K562 (cell line): ENCODE data around the gene FAM24A. TPM values are rescaled to one million over a fixed set of nuclear protein-coding genes. Genes with fewer than 3 reads are reported as not detected.
A peak's percentile ranks its signal among the peaks of the same experiment; 100 is the strongest.

Source experiments
- ATF1 ChIP-seq, 2 experiments: fragments of 450-650 bp in 1 of 2; IDR thresholded peaks; 2 replicates each; pipeline ENCODE4 v1.6.1; 2016; ENCODE audit warnings: missing compliant biosample characterization in 1 of 2, missing genetic modification characterization in 1 of 2
- BACH1 ChIP-seq: fragments of 200-800 bp; sonication (Bioruptor generic); IDR thresholded peaks from 2 replicates; pipeline ENCODE4 v1.6.1; 2016; ENCODE audit warnings: missing genetic modification characterization, missing compliant biosample characterization
- CCAR2 ChIP-seq: fragments of 200-400 bp; formaldehyde crosslinking; IDR thresholded peaks from 2 replicates; pipeline ENCODE4 v1.6.1; 2017; ENCODE audit warnings: mild to moderate bottlenecking, low read depth, low read length
- CXXC5 ChIP-seq: fragments of 250-450 bp; sonication (Bioruptor Pico); IDR thresholded peaks from 2 replicates; pipeline ENCODE4 v1.8.0; 2022; ENCODE audit warnings: inconsistent platforms, mild to moderate bottlenecking, moderate library complexity
- DLX4 ChIP-seq: fragments of 250-450 bp; sonication (Bioruptor Pico); IDR thresholded peaks from 2 replicates; pipeline ENCODE4 v1.6.1; 2021; ENCODE audit warnings: mild to moderate bottlenecking
- DPF2 ChIP-seq: fragments of 450-650 bp; IDR thresholded peaks from 2 replicates; pipeline ENCODE4 v1.6.1; 2016
- EGR1 ChIP-seq: fragments of 450-650 bp; conservative IDR thresholded peaks from 2 replicates; pipeline ENCODE4 v1.6.1; 2017; ENCODE audit warnings: mild to moderate bottlenecking
- EHMT2 ChIP-seq: fragments of 450-650 bp; IDR thresholded peaks from 2 replicates; pipeline ENCODE4 v1.6.1; 2018; ENCODE audit warnings: antibody characterized with exemption
- FOXA1 ChIP-seq: fragments of 450-650 bp; IDR thresholded peaks from 2 replicates; pipeline ENCODE4 v1.6.1; 2016; ENCODE audit warnings: mild to moderate bottlenecking, borderline replicate concordance
- HCFC1 ChIP-seq: IDR thresholded peaks from 2 replicates; pipeline ENCODE4 v1.6.1; 2012; ENCODE audit warnings: low read depth, low read length, improper control_type of control experiment
- NCOA4 ChIP-seq: fragments of 450-650 bp; IDR thresholded peaks from 2 replicates; pipeline ENCODE4 v1.6.1; 2018; ENCODE audit warnings: mild to moderate bottlenecking; ENCODE audit not compliant: partially characterized antibody
- NR4A1 ChIP-seq, 2 experiments: fragments of 250-450 bp in 1 of 2; fragments of 450-650 bp in 1 of 2; sonication (Bioruptor Pico) in 1 of 2; IDR thresholded peaks; 2 replicates each; pipeline versions ENCODE4 v1.4.0 to v1.6.1; 2016 to 2020; ENCODE audit warnings: mild to moderate bottlenecking in 2 of 2, missing compliant biosample characterization in 1 of 2, missing genetic modification characterization in 1 of 2, moderate library complexity in 1 of 2
- STAT5A ChIP-seq: IDR thresholded peaks from 2 replicates; pipeline ENCODE4 v1.6.1; 2012; ENCODE audit warnings: low read length, inconsistent platforms, borderline replicate concordance
- TCF3 ChIP-seq: sonication (generic); formaldehyde crosslinking; IDR thresholded peaks from 2 replicates; pipeline ENCODE4 v1.4.0; 2020; ENCODE audit warnings: mild to moderate bottlenecking, missing genetic modification reagents
- ZNF224 ChIP-seq: sonication (generic); formaldehyde crosslinking; IDR thresholded peaks from 2 replicates; pipeline ENCODE4 v1.8.0; 2022; ENCODE audit warnings: mild to moderate bottlenecking, missing genetic modification reagents
- ZNF668 ChIP-seq: fragments of 250-450 bp; sonication (Bioruptor Pico); IDR thresholded peaks from 2 replicates; pipeline ENCODE4 v1.8.0; 2022; ENCODE audit warnings: mild to moderate bottlenecking, inconsistent platforms
- ZNF707 ChIP-seq: fragments of 250-450 bp; sonication (Bioruptor Pico); conservative IDR thresholded peaks from 2 replicates; pipeline ENCODE4 v1.8.0; 2022; ENCODE audit warnings: inconsistent platforms, mild to moderate bottlenecking, moderate library complexity
- ZNF766 ChIP-seq: fragments of 200-800 bp; sonication (Bioruptor generic); conservative IDR thresholded peaks from 2 replicates; pipeline ENCODE4 v1.6.1; 2016; ENCODE audit warnings: missing genetic modification characterization, missing compliant biosample characterization
- polyA plus RNA-seq, 8 experiments: library from polyadenylated mRNA; depleted of rRNA in 4 of 8; stranded (reverse) in 5 of 8; unstranded in 3 of 8; fragments of >200 nt; fragmentation: Nextera tagmentation in 2 of 8; fragmentation: Illumina TruSeq in 1 of 8; extraction: Ambion mirVana in 2 of 8; extraction: Trizol in 1 of 8; gene quantifications; 2 replicates each; pipeline versions ENCODE4 v1.2.1 to v1.2.3, GENCODE V29; 2011 to 2014; ENCODE audit warnings: inconsistent platforms in 1 of 8, missing spikeins in 1 of 8
- total RNA-seq, 7 experiments: library from RNA; depleted of rRNA in 6 of 7; stranded (reverse); fragments of >200 nt in 6 of 7; fragmentation: Illumina TruSeq in 2 of 7; extraction: Trizol in 2 of 7; gene quantifications; 2 replicates each; pipeline versions ENCODE4 v1.2.1 to v1.2.3, GENCODE V29; 2011 to 2021; ENCODE audit warnings: low replicate concordance in 1 of 7
- TF ChIP-seq, protein P1 (sequence below): sonication (generic); formaldehyde crosslinking; IDR thresholded peaks from 2 replicates; pipeline ENCODE4 v1.8.0; 2022; ENCODE audit warnings: mild to moderate bottlenecking, missing genetic modification reagents

The FAM24A gene
- total and polyA plus RNA-seq, 9 of the 15 experiments (the other 6 are each of a cell fraction or from before 2014, with no cell fraction given) = not detected

DNA sequence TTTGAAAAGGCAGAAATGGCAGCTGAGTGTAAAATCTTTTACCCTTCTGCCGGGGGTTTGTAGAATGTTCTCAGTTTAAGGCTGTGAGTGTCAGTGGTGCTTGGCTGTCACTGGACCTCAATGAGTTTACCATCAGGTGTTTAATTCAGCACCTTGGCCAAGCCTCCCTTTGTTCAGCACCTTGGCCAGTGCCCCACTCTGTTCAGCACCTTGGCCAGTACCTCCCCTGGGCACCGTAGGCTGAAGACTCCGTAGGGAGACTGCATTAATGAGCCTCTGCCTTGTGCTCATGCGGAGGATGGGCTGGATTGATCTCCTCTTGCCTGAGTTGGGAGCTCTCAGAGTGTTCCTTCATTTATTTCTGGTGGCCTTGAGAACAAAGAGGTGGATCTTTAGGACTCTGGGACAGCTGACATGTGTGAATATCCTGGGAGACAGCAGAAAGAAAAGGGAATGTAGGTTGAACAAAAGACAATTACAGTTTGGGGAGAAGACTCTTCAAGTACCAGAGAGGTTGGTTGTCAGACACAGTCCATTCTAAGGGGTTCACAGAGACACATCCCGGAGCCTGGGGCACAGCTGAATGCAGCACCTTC is 1.6 kb downstream of the FAM24A start (continued):
- peak; percentile 70; the same call in 1 of the 2 replicates for TF ChIP-seq ATF1 (CRISPR knock-in tag; IDR thresholded peaks at IDR 0.05)
- TF ChIP-seq ATF1 (tag; IDR thresholded peaks at IDR 0.05) = no peak
- no peak for TF ChIP-seq STAT5A
- TF ChIP-seq, protein P1, sequence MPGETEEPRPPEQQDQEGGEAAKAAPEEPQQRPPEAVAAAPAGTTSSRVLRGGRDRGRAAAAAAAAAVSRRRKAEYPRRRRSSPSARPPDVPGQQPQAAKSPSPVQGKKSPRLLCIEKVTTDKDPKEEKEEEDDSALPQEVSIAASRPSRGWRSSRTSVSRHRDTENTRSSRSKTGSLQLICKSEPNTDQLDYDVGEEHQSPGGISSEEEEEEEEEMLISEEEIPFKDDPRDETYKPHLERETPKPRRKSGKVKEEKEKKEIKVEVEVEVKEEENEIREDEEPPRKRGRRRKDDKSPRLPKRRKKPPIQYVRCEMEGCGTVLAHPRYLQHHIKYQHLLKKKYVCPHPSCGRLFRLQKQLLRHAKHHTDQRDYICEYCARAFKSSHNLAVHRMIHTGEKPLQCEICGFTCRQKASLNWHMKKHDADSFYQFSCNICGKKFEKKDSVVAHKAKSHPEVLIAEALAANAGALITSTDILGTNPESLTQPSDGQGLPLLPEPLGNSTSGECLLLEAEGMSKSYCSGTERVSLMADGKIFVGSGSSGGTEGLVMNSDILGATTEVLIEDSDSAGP = peak; percentile 61; the same call in 1 of the 2 replicates
- peak; percentile 100 for TF ChIP-seq EHMT2
- no peak for TF ChIP-seq DLX4 (CRISPR knock-in tag)
- TF ChIP-seq NCOA4 = no peak
- TF ChIP-seq ZNF224 (CRISPR knock-in tag) = peak; percentile 98
- peak; percentile 63 for TF ChIP-seq HCFC1
- TF ChIP-seq EGR1 = no peak
- TF ChIP-seq ZNF766 (CRISPR knock-in tag) = peak; percentile 98
- no peak for TF ChIP-seq ZNF707 (CRISPR knock-in tag)
- TF ChIP-seq BACH1 (tag) = peak; percentile 87
- TF ChIP-seq CCAR2 = no peak
- peak; percentile 49; the same call in 1 of the 2 replicates for TF ChIP-seq TCF3 (CRISPR knock-in tag)
- TF ChIP-seq CXXC5 = peak; percentile 73
- no peak for TF ChIP-seq NR4A1 (CRISPR knock-in tag; IDR thresholded peaks at IDR 0.05)
- peak; percentile 60; the same call in 1 of the 2 replicates for TF ChIP-seq NR4A1 (tag; IDR thresholded peaks at IDR 0.05)
- TF ChIP-seq ZNF668 (CRISPR knock-in tag) = peak; percentile 81
- TF ChIP-seq FOXA1 = no peak
- no peak for TF ChIP-seq DPF2
